Stimulated activated memory B cell treated with anti-CD40 and anti-IgM and Interleukin-4, amounts not matched to agents 10 μg/mL and 1 μg/mL and 100 μg/mL, for 72 hours (primary cell): ENCODE results near the gene ISYNA1.
A peak's percentile ranks its signal among the peaks of the same experiment; 100 is the strongest.

Source experiments
- ATAC-seq: fragments of 150-1000 bp; cut with Tn5 transposase; 2 replicates; pipeline ENCODE4 v1.10.0; 2021
- H3K27ac Mint-ChIP-seq: one replicate; pipeline ENCODE4 v1.8.0; 2022; ENCODE audit warnings: mild to moderate bottlenecking, mixed read lengths
- H3K27me3 Mint-ChIP-seq: one replicate; pipeline ENCODE4 v1.8.0; 2022; ENCODE audit warnings: mixed read lengths
- H3K36me3 Mint-ChIP-seq: one replicate; pipeline ENCODE4 v1.8.0; 2022; ENCODE audit warnings: mixed read lengths
- H3K4me1 Mint-ChIP-seq: one replicate; pipeline ENCODE4 v1.8.0; 2022; ENCODE audit warnings: mixed read lengths
- H3K4me3 Mint-ChIP-seq: one replicate; pipeline ENCODE4 v1.8.0; 2022; ENCODE audit warnings: mild to moderate bottlenecking, moderate library complexity, mixed read lengths
- H3K9me3 Mint-ChIP-seq: one replicate; pipeline ENCODE4 v1.8.0; 2022; ENCODE audit warnings: mixed read lengths

The ISYNA1 gene

GRCh38 chr19:18390065-18390907, 47.6 kb downstream of the ISYNA1 start:
- Mint-ChIP-seq H3K27me3 (peaks cover 16% of the 10 kb centered on the region), H3K36me3 (peaks cover 14% of the 10 kb centered on the region), H3K4me1 (peaks cover 40% of the 10 kb centered on the region), H3K27ac (no peak overlapping the region), H3K4me3 (no peak overlapping the region), H3K9me3 (peaks cover 2% of the 10 kb centered on the region)
- ATAC-seq, result no peak

- Mint-ChIP-seq H3K9me3 (peaks cover 2% of the 10 kb centered on the region), H3K27me3 (peaks cover 22% of the 10 kb centered on the region), H3K4me3 (no peak overlapping the region), H3K27ac (peak overlapping the region; percentile 58), H3K4me1 (peaks cover 40% of the 10 kb centered on the region), H3K36me3 (peaks cover 14% of the 10 kb centered on the region)
- ATAC-seq, result no peak
These were observed 48.2 kb downstream of the ISYNA1 start for GRCh38 chr19:18389726-18390064.

- H3K4me3 Mint-ChIP-seq, result no peak overlapping the region
- H3K27ac Mint-ChIP-seq, result peak overlapping the region; percentile 58
- H3K36me3 Mint-ChIP-seq, result peaks cover 14% of the 10 kb centered on the region
- H3K9me3 Mint-ChIP-seq, result peaks cover 2% of the 10 kb centered on the region
- no peak for ATAC-seq
- H3K4me1 Mint-ChIP-seq, result peaks cover 37% of the 10 kb centered on the region
- peaks cover 27% of the 10 kb centered on the region for H3K27me3 Mint-ChIP-seq
These were observed 48.8 kb downstream of the ISYNA1 start for GRCh38 chr19:18388960-18389725.

- Mint-ChIP-seq H3K4me1 (peaks cover 30% of the 10 kb centered on the region), H3K27me3 (peaks cover 34% of the 10 kb centered on the region), H3K27ac (peak overlapping the region; percentile 41), H3K4me3 (peak overlapping the region; percentile 32), H3K9me3 (peaks cover 2% of the 10 kb centered on the region), H3K36me3 (peaks cover 14% of the 10 kb centered on the region)
- peak; percentile 97 for ATAC-seq
These were observed 49.6 kb downstream of the ISYNA1 start for GRCh38 chr19:18388100-18388959.

- H3K4me3 Mint-ChIP-seq, result no peak overlapping the region
These were observed 51.2 kb downstream of the ISYNA1 start for GRCh38 chr19:18386543-18387271.

GRCh38 chr19:18385675-18386542, 52.0 kb downstream of the ISYNA1 start, which contains the start of gene GDF15:
Gene GDF15, plus strand, starts transcription at chr19:18386158. Its CDS starts 32 bp downstream, at chr19:18386190.
- peaks cover 2% of the 10 kb centered on the region for H3K9me3 Mint-ChIP-seq
- H3K36me3 Mint-ChIP-seq, result peaks cover 14% of the 10 kb centered on the region
- no peak for ATAC-seq
- H3K27me3 Mint-ChIP-seq, result peaks cover 52% of the 10 kb centered on the region
- no peak within 1 kb of the TSS for H3K4me3 Mint-ChIP-seq
- peaks cover 15% of the 10 kb centered on the region for H3K4me1 Mint-ChIP-seq
- no peak within 1 kb of the TSS for H3K27ac Mint-ChIP-seq

More at GRCh38 chr19:18386543-18387271, 51.2 kb downstream of the ISYNA1 start:
- Mint-ChIP-seq H3K36me3 (peaks cover 14% of the 10 kb centered on the region), H3K27me3 (peaks cover 50% of the 10 kb centered on the region), H3K9me3 (peaks cover 2% of the 10 kb centered on the region), H3K27ac (no peak overlapping the region), H3K4me1 (peaks cover 15% of the 10 kb centered on the region)
- ATAC-seq, result no peak

GRCh38 chr19:18385359-18385674, 52.6 kb downstream of the ISYNA1 start:
- no peaks in the 10 kb centered on the region for H3K9me3 Mint-ChIP-seq
- peaks cover 57% of the 10 kb centered on the region for H3K27me3 Mint-ChIP-seq
- no peak overlapping the region for H3K27ac Mint-ChIP-seq
- H3K4me1 Mint-ChIP-seq, result peaks cover 15% of the 10 kb centered on the region
- H3K36me3 Mint-ChIP-seq, result peaks cover 8% of the 10 kb centered on the region
- no peak overlapping the region for H3K4me3 Mint-ChIP-seq
- no peak for ATAC-seq

GRCh38 chr19:18384775-18385174, 53.2 kb downstream of the ISYNA1 start:
- ATAC-seq, result no peak
- Mint-ChIP-seq H3K27ac (no peak overlapping the region), H3K9me3 (no peaks in the 10 kb centered on the region), H3K27me3 (peaks cover 62% of the 10 kb centered on the region), H3K36me3 (peaks cover 2% of the 10 kb centered on the region), H3K4me1 (peaks cover 15% of the 10 kb centered on the region), H3K4me3 (no peak overlapping the region)
